Renal pelvis (tissue), 4 donors: Measurements from ENCODE around the gene NAAA. TPM values are rescaled to one million over a fixed set of nuclear protein-coding genes. Genes with fewer than 3 reads are reported as not detected.

Experiments used
- DNase-seq: peaks from one replicate; pipeline ENCODE4 v3.0.0-alpha.2; 2013
- polyA plus RNA-seq, 3 donors: library from polyadenylated mRNA; unstranded; fragments of 120-200 nt; gene quantifications; one replicate each; pipeline ENCODE4 v1.2.1, GENCODE V29; 2013; ENCODE audit not compliant: insufficient read length in 3 of 3

The NAAA gene
- polyA plus RNA-seq, 3 donors = 12.0 to 15.7 (median 14.3) TPM

GRCh38 chr4:75867130-75867529 is 73.7 kb downstream of the NAAA start:
- DNase-seq = no peak

Other genes starting within 250 kb of the NAAA start
- 10 to 100 TPM; 74.2 to 86.3 (median 74.9) TPM for gene USO1, start 216.4 kb downstream of the NAAA start, polyA plus RNA-seq
- under 1 TPM in 2 of 3 donors, not detected in 1; 0.04 to 0.15 TPM for gene PPEF2, start 38.6 kb downstream of the NAAA start, polyA plus RNA-seq
- 10 to 100 TPM; 42.0 to 45.2 (median 45.0) TPM for gene SDAD1, start 49.9 kb upstream of the NAAA start, polyA plus RNA-seq
- gene CXCL9, start 66.5 kb upstream of the NAAA start, polyA plus RNA-seq = not detected
- gene CXCL10, start 82.5 kb upstream of the NAAA start, polyA plus RNA-seq = 1 to 10 TPM; 3.6 to 4.7 (median 4.1) TPM
- under 1 TPM; 0.33 to 0.38 (median 0.33) TPM for gene CXCL11, start 95.1 kb upstream of the NAAA start, polyA plus RNA-seq
- under 1 TPM; 0.27 to 0.86 (median 0.68) TPM for gene ART3, start 133.7 kb upstream of the NAAA start, polyA plus RNA-seq
- 10 to 100 TPM; 67.3 to 93.6 (median 79.2) TPM for gene NUP54, start 207.4 kb upstream of the NAAA start, polyA plus RNA-seq